Fibroblast of skin of scalp (primary cell): ENCODE data around the gene DDAH2.

Experiments used
- DNase-seq: peaks from one replicate; pipeline ENCODE4 v3.0.0-alpha.2; 2013

DDAH2 gene

GRCh38 chr6:31730631-31731086 is 1.6 kb upstream of the DDAH2 start:
- DNase-seq, result no peak

DNA sequence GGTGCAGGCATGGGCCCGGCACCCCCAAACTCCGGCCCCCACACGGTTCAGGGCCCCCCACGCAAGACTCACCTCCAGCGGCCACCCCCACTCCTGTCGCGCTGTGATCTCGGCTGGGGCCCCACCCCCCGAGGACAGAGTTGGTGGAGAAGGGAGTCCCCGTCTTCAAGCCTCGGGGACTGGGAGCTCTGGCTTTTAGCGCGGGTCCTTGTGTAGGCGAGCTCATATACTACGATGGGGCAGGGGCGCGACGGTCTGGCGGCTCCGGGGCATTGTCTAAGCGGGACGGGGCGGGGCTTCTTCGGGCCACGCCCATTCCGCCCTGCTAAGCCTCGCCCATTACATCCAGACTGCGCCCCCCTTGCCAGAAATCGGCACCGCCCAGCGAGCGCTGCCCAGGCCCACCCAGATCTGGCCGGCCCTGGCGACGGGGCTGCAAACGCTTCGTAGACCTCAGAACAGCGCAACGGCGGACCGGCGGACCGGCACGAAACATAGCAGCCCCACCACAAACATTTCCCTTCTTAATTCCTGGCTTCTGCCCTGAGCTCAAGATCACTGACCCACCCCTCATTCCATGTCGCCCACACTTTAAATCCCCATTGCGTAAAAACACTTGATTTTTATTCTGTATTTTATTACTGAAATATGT is 1.0 kb upstream of the DDAH2 start:
- peak; percentile 91 for DNase-seq

- peak; percentile 86 for DNase-seq
Observed at GRCh38 chr6:31729515-31729978, 448 bp upstream of the DDAH2 start.

DNA sequence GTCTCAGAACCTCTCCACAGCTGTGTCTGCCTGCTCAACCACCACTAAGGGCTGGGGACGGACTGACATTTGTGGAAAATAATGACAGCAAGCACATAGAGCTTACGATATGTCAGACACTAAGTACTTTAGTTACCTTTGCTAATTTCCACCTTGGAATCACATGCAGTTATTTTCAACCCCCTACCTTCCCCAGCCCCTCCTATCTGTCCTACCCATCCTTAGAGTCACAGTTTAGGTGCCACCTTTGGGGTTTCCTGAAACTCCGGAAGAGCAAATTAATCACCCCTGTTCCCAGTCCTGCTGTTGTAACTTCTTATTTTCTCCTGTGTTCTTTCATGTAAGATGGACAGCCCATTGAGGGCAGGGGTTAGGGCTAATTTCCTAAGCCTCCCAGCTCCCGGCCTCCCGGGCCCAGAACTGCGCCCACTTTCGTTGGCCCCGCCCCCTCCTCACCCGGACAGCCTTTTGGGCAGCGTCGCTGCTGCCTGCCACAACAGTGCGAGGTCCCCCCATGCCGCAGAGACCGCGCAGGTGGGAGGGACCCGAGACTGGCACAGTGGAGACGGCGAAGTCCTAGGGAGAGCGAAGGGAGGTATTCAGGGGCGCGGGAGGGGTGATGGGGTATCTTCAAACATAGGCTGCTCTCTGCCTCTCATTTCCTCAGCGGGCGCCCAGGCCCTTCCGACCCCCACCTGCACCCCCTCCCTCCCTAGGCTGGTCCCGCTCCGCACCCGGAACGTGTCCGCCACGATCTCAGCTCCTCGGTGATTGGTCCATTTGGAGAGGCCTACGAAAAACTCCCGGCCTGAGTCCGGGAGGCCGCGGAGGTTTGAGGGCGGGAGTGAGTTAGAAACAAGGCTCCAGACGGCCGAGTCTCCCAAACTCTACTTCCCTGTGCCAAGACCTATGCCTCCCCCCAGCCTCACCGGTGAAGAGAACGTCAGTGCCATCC is 1.1 kb downstream of the DDAH2 start:
- no peak for DNase-seq

DNA sequence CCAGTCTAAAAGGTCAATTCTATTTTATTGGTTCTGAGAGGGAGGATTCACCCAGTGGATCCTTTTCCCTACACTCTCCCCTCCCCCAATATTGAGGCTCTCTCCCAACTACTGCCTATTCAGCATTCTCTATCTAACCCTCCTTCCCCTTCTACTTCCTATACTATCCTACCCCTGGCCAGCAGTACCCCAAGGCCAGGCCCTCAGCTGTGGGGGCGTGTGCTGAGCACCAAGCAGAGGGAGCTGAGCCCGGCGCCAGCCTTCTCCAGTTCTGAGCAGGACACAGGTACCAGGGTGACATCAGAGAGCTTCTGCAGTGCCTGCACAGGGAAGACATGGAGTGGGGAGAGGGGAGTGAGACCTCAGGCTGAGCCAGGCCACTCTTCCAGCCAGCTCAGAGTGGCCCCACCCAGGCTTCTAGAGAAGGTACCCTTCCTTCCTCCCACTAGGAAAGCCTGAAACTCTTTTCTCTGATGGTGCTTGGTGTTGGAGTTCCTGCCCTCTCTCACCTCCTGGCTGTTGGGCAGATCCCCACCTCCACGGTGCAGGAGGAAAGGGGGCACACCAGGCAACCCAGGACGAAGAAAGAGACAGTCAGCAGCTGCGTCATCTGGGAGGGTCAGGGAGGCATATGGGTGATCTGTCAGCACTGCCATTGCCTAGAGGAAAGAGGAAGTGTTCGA is 1.9 kb downstream of the DDAH2 start:
- no peak for DNase-seq

DNA sequence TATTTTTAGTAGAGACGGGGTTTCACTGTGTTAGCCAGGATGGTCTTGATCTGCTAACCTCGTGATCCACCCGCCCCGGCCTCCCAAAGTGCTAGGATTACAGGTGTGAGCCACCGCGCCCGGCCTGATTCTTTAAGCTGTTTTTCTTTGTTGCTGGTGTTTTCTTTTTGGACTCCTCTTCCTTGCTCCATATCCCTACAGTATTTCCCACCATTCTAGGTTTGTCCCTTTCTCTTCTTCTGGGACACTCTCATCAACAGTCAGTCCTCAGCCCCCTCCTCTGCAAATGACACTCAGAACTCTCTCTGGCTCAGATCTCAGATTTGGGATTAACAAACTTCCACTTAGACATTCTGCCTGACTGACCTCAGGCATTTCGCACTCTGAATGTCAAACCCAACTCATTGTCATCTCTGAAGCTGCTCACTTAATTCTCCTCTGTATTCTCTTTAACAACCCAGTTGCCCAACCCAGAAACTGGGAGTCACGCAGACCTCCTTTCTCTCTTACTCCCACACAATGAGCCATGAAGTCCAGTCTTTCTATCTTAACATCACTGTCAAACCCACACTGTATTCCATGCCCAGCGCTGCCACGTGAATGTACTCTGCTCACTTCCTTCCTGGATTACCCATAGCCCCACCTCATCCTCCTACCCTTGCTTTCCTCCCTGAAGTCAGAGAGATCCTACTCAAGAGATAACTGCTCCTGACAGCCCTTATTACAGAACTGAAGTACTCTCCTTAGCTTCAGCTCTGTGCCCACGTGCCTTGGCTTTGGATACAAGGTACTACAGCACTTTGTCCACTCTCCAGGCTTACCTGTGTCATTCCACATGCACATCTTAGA is 3.4 kb downstream of the DDAH2 start:
- DNase-seq, result no peak

GRCh38 chr6:31723980-31724691 is 5.0 kb downstream of the DDAH2 start:
- no peak for DNase-seq

- DNase-seq, result no peak
Observed at GRCh38 chr6:31723245-31723979, 5.7 kb downstream of the DDAH2 start, which contains the start of gene MPIG6B. TSS of gene MPIG6B (plus strand) at chr6:31723373. CDS start at chr6:31723384, 11 bp downstream.

DNA sequence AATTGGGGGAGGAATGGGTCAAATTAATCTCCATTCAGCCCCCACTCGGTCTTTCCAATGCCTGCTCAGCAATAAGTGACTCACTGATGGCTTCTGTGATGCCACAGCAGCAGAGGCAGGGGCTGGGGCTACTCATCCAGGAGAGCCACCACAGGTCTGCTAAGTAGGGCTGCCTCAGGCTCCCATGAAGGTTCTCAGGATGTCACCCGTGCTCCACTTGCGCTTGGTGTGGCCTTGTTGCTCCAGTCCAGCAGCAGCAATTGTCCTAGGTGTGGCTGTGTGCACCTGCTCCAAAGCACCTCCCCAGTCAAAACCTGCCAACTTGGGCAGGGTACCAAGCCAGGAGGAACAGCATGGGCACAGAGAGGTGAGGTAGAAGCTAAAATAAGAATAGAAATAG is 6.9 kb downstream of the DDAH2 start:
- DNase-seq, result no peak

GRCh38 chr6:31721351-31722020 is 7.6 kb downstream of the DDAH2 start, which contains the start of gene LY6G6C:
TSS of gene LY6G6C (minus strand) at chr6:31721746. CDS start at chr6:31721679, 67 bp downstream.
- DNase-seq, result no peak

GRCh38 chr6:31720196-31720770 is 8.8 kb downstream of the DDAH2 start:
- no peak for DNase-seq

DNA sequence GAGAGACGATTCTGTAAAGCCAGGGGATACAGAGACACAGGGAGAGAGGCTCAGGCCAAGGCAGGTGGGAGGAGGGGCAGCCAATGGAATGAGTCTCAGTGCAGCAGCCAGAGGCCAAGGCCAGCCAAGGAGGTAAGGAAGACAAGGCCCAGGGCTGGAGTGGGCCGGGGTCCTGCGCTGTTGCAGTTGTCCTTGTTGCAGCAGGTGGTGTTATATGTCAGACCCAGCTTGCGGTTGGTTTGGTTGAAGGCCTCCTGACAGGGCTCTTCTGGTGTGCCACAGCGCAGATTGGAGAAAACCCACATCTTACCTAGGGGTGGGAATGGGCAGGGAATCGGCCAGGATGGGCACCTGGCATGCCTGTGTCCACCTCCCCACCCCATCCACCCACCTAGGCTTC is 10.1 kb downstream of the DDAH2 start:
- DNase-seq, result no peak

GRCh38 chr6:31718265-31718664 is 10.8 kb downstream of the DDAH2 start:
- no peak for DNase-seq

- no peak for DNase-seq
Observed at GRCh38 chr6:31717499-31718222, 11.4 kb downstream of the DDAH2 start.

DNA sequence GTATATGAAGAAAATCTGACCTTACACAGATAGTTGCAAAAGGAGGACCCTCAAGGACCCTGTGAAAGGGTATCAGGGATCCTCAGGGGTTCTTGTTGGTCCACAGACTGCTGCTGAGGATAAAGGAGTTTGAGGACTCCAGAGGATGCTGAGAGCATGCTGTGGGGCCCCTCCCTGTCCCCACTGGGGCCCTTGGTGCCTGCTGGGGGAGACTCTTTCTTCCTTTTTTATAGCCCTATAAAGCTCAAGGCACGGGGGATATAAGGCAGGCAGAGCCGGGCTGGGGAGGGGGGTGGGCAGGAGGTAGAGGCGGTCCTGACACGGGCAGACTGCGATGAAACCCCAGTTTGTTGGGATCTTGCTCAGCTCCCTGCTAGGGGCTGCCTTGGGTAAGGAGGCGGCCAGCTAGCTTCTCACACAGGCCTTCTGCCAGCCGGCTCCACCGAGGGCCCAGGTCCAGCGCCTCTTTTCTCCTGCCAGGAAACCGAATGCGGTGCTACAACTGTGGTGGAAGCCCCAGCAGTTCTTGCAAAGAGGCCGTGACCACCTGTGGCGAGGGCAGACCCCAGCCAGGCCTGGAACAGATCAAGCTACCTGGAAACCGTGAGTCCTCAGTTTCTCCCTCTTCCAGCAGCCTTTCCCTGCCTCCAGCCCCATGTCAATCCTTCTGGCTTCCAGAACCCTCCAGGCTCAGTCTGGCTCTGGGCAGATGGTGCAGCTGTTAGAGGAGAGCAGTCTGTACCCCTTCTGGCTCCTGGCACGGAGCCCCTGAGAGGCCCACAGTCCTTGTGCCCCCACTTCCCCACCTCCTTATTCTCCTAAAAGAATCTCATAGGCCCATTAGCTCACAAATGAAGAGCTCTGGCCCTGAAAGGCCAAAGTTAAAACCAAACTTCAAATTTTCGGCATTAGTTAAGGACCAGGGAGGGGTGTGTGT is 13.8 kb downstream of the DDAH2 start, which contains the start of gene LY6G6D:
Gene LY6G6D, plus strand, starts transcription at position 327 of the 937 bp plus-strand sequence. Its CDS starts 8 bp downstream, at position 335.
- DNase-seq, result no peak

GRCh38 chr6:31713991-31714684 is 15.0 kb downstream of the DDAH2 start:
- no peak for DNase-seq

GRCh38 chr6:31713465-31713864 is 15.6 kb downstream of the DDAH2 start:
- DNase-seq, result no peak
